GM10847 (cell line): ENCODE results near the gene LRRC23.
A peak's percentile ranks its signal among the peaks of the same experiment; 100 is the strongest.

ENCODE experiments used
- POLR2A ChIP-seq: IDR thresholded peaks from 2 replicates; pipeline ENCODE4 v1.6.1; 2011; ENCODE audit not compliant: insufficient read length; ENCODE audit errors: extremely low read depth

The LRRC23 gene

GRCh38 chr12:6944381-6945186, 40.0 kb downstream of the LRRC23 start:
- no peak for TF ChIP-seq POLR2A

GRCh38 chr12:6945613-6946012, 41.0 kb downstream of the LRRC23 start:
- TF ChIP-seq POLR2A: no peak

- TF ChIP-seq POLR2A: peak; percentile 53
Observed at GRCh38 chr12:6946033-6946919, 41.7 kb downstream of the LRRC23 start.

GRCh38 chr12:6946920-6947374, 42.3 kb downstream of the LRRC23 start:
- no peak for TF ChIP-seq POLR2A

- no peak for TF ChIP-seq POLR2A
Observed at GRCh38 chr12:6947615-6948014, 43.0 kb downstream of the LRRC23 start.

GRCh38 chr12:6948873-6949594, 44.4 kb downstream of the LRRC23 start:
- no peak for TF ChIP-seq POLR2A

- no peak for TF ChIP-seq POLR2A
Observed at GRCh38 chr12:6950401-6950801, 45.8 kb downstream of the LRRC23 start.

GRCh38 chr12:6950811-6951540, 46.4 kb downstream of the LRRC23 start, which contains the start of gene PTPN6:
Gene PTPN6, plus strand, starts transcription at chr12:6951356. Its CDS starts 157 bp downstream, at chr12:6951513.
- peak; percentile 93 for TF ChIP-seq POLR2A

GRCh38 chr12:6951551-6952120, 47.0 kb downstream of the LRRC23 start:
- TF ChIP-seq POLR2A: no peak

- TF ChIP-seq POLR2A: peak; percentile 29
Observed at GRCh38 chr12:6952121-6952862, 47.7 kb downstream of the LRRC23 start.

- TF ChIP-seq POLR2A: no peak
Observed at GRCh38 chr12:6952863-6953441, 48.3 kb downstream of the LRRC23 start.

- peak; percentile 99 for TF ChIP-seq POLR2A
Observed at GRCh38 chr12:6953442-6954315, 49.1 kb downstream of the LRRC23 start.
